Measurements from ENCODE around the gene ZNF821.

- TF ChIP-seq CTCF (IDR thresholded peaks at IDR 0.05) (no peak), POLR2A (IDR thresholded peaks at IDR 0.05) (no peak), POLR2AphosphoS5 (IDR thresholded peaks at IDR 0.05; ENCODE audit: insufficient read depth in 1 of 2, low read depth in 1 of 2) (no peak)
Observed at GRCh38 chr16:71920658-71921057, 36.7 kb upstream of the ZNF821 start.

Measured in vagina (tissue), 2 donors.